ENCODE measurements around the gene CEACAM7.

CEACAM7 gene

DNA sequence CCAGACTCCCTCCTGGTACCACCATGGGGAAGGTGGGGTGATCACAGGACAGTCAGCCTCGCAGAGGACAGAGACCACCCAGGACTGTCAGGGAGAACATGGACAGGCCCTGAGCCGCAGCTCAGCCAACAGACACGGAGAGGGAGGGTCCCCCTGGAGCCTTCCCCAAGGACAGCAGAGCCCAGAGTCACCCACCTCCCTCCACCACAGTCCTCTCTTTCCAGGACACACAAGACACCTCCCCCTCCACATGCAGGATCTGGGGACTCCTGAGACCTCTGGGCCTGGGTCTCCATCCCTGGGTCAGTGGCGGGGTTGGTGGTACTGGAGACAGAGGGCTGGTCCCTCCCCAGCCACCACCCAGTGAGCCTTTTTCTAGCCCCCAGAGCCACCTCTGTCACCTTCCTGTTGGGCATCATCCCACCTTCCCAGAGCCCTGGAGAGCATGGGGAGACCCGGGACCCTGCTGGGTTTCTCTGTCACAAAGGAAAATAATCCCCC, 19.9 kb upstream of the CEACAM7 start:
- 58% methylated on average over 5 of the region's 5 CpGs for WGBS
- H3K18ac ChIP-seq (ENCODE audit: low read depth in 1 of 2, low read length in 2 of 2), result no peak overlapping the region

DNA sequence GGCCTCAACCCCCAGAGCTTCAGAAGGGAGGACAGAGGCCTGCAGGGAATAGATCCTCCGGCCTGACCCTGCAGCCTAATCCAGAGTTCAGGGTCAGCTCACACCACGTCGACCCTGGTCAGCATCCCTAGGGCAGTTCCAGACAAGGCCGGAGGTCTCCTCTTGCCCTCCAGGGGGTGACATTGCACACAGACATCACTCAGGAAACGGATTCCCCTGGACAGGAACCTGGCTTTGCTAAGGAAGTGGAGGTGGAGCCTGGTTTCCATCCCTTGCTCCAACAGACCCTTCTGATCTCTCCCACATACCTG, 19.4 kb upstream of the CEACAM7 start:
- Histone ChIP-seq H3K36me3 (ENCODE audit: control insufficient read depth in 1 of 2, insufficient read depth in 2 of 2, low read depth in 1 of 2, low read length in 2 of 2) (no peaks in the 10 kb centered on the region), H3K4me2 (ENCODE audit: low read length, poor library complexity, severe bottlenecking) (no peak overlapping the region), H3K27me3 (ENCODE audit: control insufficient read depth in 1 of 2, insufficient read depth in 1 of 2, low read length in 2 of 2) (peaks cover 0 to 64% of the 10 kb centered on the region in 2 experiments), H3K79me1 (replicated peaks; ENCODE audit: low read length, poor library complexity, severe bottlenecking) (no peaks in the 10 kb centered on the region), H2AK5ac (ENCODE audit: low read length, severe bottlenecking) (no peak overlapping the region), H3K9me3 (ENCODE audit: control insufficient read depth, low read length) (no peaks in the 10 kb centered on the region), H4K8ac (ENCODE audit: low read length) (no peak overlapping the region), H3K9ac (ENCODE audit: low read length) (no peak overlapping the region), H3K23ac (ENCODE audit: low read length in 2 of 2) (no peak overlapping the region), H4K91ac (ENCODE audit: low read length) (no peak overlapping the region), H2BK15ac (ENCODE audit: low read depth, poor library complexity, severe bottlenecking) (no peak overlapping the region), H3K4me1 (ENCODE audit: control insufficient read depth, insufficient read depth, low read depth, low read length) (no peaks in the 10 kb centered on the region), H3K27ac (ENCODE audit: low read length, poor library complexity, severe bottlenecking) (no peak overlapping the region), H2AFZ (ENCODE audit: low read depth, low read length) (no peak overlapping the region), H2BK120ac (ENCODE audit: low read depth, low read length) (no peak overlapping the region), H3K18ac (ENCODE audit: low read depth in 1 of 2, low read length in 2 of 2) (no peak overlapping the region), H3K4ac (ENCODE audit: low read depth in 1 of 2, low read length in 2 of 2) (no peak overlapping the region), H2BK5ac (ENCODE audit: low read depth, low read length, poor library complexity, severe bottlenecking) (no peak overlapping the region), H3K4me3 (ENCODE audit: insufficient read depth in 1 of 2, low read depth in 1 of 2, low read length in 2 of 2) (no peak overlapping the region), H3K14ac (ENCODE audit: low read length in 2 of 2) (no peak overlapping the region), H2BK12ac (ENCODE audit: low read length in 2 of 2) (no peak overlapping the region)
- 74% methylated on average over 5 of the region's 5 CpGs for whole genome bisulfite sequencing
- DNase-seq, result no peak

More for the DNA sequence above, 19.9 kb upstream of the CEACAM7 start:
- Histone ChIP-seq H3K36me3 (ENCODE audit: control insufficient read depth in 1 of 2, insufficient read depth in 2 of 2, low read depth in 1 of 2, low read length in 2 of 2) (no peaks in the 10 kb centered on the region), H2AFZ (ENCODE audit: low read depth, low read length) (no peak overlapping the region), H2BK5ac (ENCODE audit: low read depth, low read length, poor library complexity, severe bottlenecking) (no peak overlapping the region), H3K27me3 (ENCODE audit: control insufficient read depth in 1 of 2, insufficient read depth in 1 of 2, low read length in 2 of 2) (peaks cover 0 to 66% of the 10 kb centered on the region in 2 experiments), H3K14ac (ENCODE audit: low read length in 2 of 2) (no peak overlapping the region), H3K4me1 (ENCODE audit: control insufficient read depth, insufficient read depth, low read depth, low read length) (no peaks in the 10 kb centered on the region), H4K91ac (ENCODE audit: low read length) (no peak overlapping the region), H2BK15ac (ENCODE audit: low read depth, poor library complexity, severe bottlenecking) (no peak overlapping the region), H3K4ac (ENCODE audit: low read depth in 1 of 2, low read length in 2 of 2) (no peak overlapping the region), H3K4me3 (ENCODE audit: insufficient read depth in 1 of 2, low read depth in 1 of 2, low read length in 2 of 2) (no peak overlapping the region), H2BK12ac (ENCODE audit: low read length in 2 of 2) (no peak overlapping the region), H3K9me3 (ENCODE audit: control insufficient read depth, low read length) (no peaks in the 10 kb centered on the region), H3K79me1 (replicated peaks; ENCODE audit: low read length, poor library complexity, severe bottlenecking) (no peaks in the 10 kb centered on the region), H3K27ac (ENCODE audit: low read length, poor library complexity, severe bottlenecking) (no peak overlapping the region), H2AK5ac (ENCODE audit: low read length, severe bottlenecking) (no peak overlapping the region), H3K4me2 (ENCODE audit: low read length, poor library complexity, severe bottlenecking) (no peak overlapping the region), H4K8ac (ENCODE audit: low read length) (no peak overlapping the region), H3K23ac (ENCODE audit: low read length in 2 of 2) (no peak overlapping the region), H3K9ac (ENCODE audit: low read length) (no peak overlapping the region), H2BK120ac (ENCODE audit: low read depth, low read length) (no peak overlapping the region)
- DNase-seq, result no peak

DNA sequence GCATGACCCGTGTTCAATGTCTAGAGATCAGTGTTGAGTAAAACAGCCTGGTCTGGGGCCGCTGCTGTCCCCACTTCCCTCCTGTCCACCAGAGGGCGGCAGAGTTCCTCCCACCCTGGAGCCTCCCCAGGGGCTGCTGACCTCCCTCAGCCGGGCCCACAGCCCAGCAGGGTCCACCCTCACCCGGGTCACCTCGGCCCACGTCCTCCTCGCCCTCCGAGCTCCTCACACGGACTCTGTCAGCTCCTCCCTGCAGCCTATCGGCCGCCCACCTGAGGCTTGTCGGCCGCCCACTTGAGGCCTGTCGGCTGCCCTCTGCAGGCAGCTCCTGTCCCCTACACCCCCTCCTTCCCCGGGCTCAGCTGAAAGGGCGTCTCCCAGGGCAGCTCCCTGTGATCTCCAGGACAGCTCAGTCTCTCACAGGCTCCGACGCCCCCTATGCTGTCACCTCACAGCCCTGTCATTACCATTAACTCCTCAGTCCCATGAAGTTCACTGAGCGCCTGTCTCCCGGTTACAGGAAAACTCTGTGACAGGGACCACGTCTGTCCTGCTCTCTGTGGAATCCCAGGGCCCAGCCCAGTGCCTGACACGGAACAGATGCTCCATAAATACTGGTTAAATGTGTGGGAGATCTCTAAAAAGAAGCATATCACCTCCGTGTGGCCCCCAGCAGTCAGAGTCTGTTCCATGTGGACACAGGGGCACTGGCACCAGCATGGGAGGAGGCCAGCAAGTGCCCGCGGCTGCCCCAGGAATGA, 18.9 kb upstream of the CEACAM7 start:
- Histone ChIP-seq H2BK120ac (ENCODE audit: low read depth, low read length) (no peak overlapping the region), H3K79me1 (replicated peaks; ENCODE audit: low read length, poor library complexity, severe bottlenecking) (no peaks in the 10 kb centered on the region), H3K14ac (ENCODE audit: low read length in 2 of 2) (no peak overlapping the region), H2BK12ac (ENCODE audit: low read length in 2 of 2) (no peak overlapping the region), H3K18ac (ENCODE audit: low read depth in 1 of 2, low read length in 2 of 2) (no peak overlapping the region), H4K8ac (ENCODE audit: low read length) (no peak overlapping the region), H3K4me1 (ENCODE audit: control insufficient read depth, insufficient read depth, low read depth, low read length) (no peaks in the 10 kb centered on the region), H2AFZ (ENCODE audit: low read depth, low read length) (no peak overlapping the region), H4K91ac (ENCODE audit: low read length) (no peak overlapping the region), H3K36me3 (ENCODE audit: control insufficient read depth in 1 of 2, insufficient read depth in 2 of 2, low read depth in 1 of 2, low read length in 2 of 2) (no peaks in the 10 kb centered on the region), H3K23ac (ENCODE audit: low read length in 2 of 2) (no peak overlapping the region), H3K27me3 (ENCODE audit: control insufficient read depth in 1 of 2, insufficient read depth in 1 of 2, low read length in 2 of 2) (peaks cover 0 to 58% of the 10 kb centered on the region in 2 experiments), H2BK15ac (ENCODE audit: low read depth, poor library complexity, severe bottlenecking) (no peak overlapping the region), H2BK5ac (ENCODE audit: low read depth, low read length, poor library complexity, severe bottlenecking) (no peak overlapping the region), H2AK5ac (ENCODE audit: low read length, severe bottlenecking) (no peak overlapping the region), H3K4me2 (ENCODE audit: low read length, poor library complexity, severe bottlenecking) (no peak overlapping the region), H3K9me3 (ENCODE audit: control insufficient read depth, low read length) (no peaks in the 10 kb centered on the region), H3K27ac (ENCODE audit: low read length, poor library complexity, severe bottlenecking) (no peak overlapping the region), H3K4ac (ENCODE audit: low read depth in 1 of 2, low read length in 2 of 2) (no peak overlapping the region), H3K4me3 (ENCODE audit: insufficient read depth in 1 of 2, low read depth in 1 of 2, low read length in 2 of 2) (no peak overlapping the region), H3K9ac (ENCODE audit: low read length) (no peak overlapping the region)
- no peak for DNase-seq
- WGBS, result 73% methylated on average over 26 of the region's 26 CpGs

DNA sequence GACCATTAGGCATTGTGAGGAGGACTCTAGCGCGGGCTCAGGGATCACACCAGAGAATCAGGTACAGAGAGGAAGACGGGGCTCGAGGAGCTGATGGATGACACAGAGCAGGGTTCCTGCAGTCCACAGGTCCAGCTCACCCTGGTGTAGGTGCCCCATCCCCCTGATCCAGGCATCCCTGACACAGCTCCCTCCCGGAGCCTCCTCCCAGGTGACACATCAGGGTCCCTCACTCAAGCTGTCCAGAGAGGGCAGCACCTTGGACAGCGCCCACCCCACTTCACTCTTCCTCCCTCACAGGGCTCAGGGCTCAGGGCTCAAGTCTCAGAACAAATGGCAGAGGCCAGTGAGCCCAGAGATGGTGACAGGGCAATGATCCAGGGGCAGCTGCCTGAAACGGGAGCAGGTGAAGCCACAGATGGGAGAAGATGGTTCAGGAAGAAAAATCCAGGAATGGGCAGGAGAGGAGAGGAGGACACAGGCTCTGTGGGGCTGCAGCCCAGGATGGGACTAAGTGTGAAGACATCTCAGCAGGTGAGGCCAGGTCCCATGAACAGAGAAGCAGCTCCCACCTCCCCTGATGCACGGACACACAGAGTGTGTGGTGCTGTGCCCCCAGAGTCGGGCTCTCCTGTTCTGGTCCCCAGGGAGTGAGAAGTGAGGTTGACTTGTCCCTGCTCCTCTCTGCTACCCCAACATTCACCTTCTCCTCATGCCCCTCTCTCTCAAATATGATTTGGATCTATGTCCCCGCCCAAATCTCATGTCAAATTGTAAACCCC, 17.5 kb upstream of the CEACAM7 start:
- H3K4me1 ChIP-seq (ENCODE audit: control insufficient read depth, insufficient read depth, low read depth, low read length), result no peaks in the 10 kb centered on the region
- no peak overlapping the region for H3K14ac ChIP-seq (ENCODE audit: low read length in 2 of 2)
- 74% methylated on average over 9 of the region's 10 CpGs for WGBS
- DNase-seq, result no peak
- no peak overlapping the region for H3K27ac ChIP-seq (ENCODE audit: low read length, poor library complexity, severe bottlenecking)
- peaks cover 0 to 59% of the 10 kb centered on the region in 2 experiments for H3K27me3 ChIP-seq (ENCODE audit: control insufficient read depth in 1 of 2, insufficient read depth in 1 of 2, low read length in 2 of 2)
- no peak overlapping the region for H2AK5ac ChIP-seq (ENCODE audit: low read length, severe bottlenecking)
- no peak overlapping the region for H3K9ac ChIP-seq (ENCODE audit: low read length)
- H3K4ac ChIP-seq (ENCODE audit: low read depth in 1 of 2, low read length in 2 of 2), result no peak overlapping the region
- no peak overlapping the region for H4K91ac ChIP-seq (ENCODE audit: low read length)
- H3K4me2 ChIP-seq (ENCODE audit: low read length, poor library complexity, severe bottlenecking), result no peak overlapping the region
- H2BK12ac ChIP-seq (ENCODE audit: low read length in 2 of 2), result no peak overlapping the region
- no peaks in the 10 kb centered on the region for H3K36me3 ChIP-seq (ENCODE audit: control insufficient read depth in 1 of 2, insufficient read depth in 2 of 2, low read depth in 1 of 2, low read length in 2 of 2)
- H3K18ac ChIP-seq (ENCODE audit: low read depth in 1 of 2, low read length in 2 of 2), result no peak overlapping the region
- no peak overlapping the region for H4K8ac ChIP-seq (ENCODE audit: low read length)
- no peaks in the 10 kb centered on the region for H3K9me3 ChIP-seq (ENCODE audit: control insufficient read depth, low read length)
- no peak overlapping the region for H2BK120ac ChIP-seq (ENCODE audit: low read depth, low read length)
- H2BK15ac ChIP-seq (ENCODE audit: low read depth, poor library complexity, severe bottlenecking), result no peak overlapping the region
- H3K23ac ChIP-seq (ENCODE audit: low read length in 2 of 2), result no peak overlapping the region
- H2BK5ac ChIP-seq (ENCODE audit: low read depth, low read length, poor library complexity, severe bottlenecking), result no peak overlapping the region
- H2AFZ ChIP-seq (ENCODE audit: low read depth, low read length), result no peak overlapping the region
- no peaks in the 10 kb centered on the region for H3K79me1 ChIP-seq (replicated peaks; ENCODE audit: low read length, poor library complexity, severe bottlenecking)
- H3K4me3 ChIP-seq (ENCODE audit: insufficient read depth in 1 of 2, low read depth in 1 of 2, low read length in 2 of 2), result peak overlapping the region in 1 of 2 experiments; percentile 6

Data from mesenchymal stem cell (in vitro differentiated cells and primary cell).